ENCODE results near the gene IL17RA.

The IL17RA gene

DNA sequence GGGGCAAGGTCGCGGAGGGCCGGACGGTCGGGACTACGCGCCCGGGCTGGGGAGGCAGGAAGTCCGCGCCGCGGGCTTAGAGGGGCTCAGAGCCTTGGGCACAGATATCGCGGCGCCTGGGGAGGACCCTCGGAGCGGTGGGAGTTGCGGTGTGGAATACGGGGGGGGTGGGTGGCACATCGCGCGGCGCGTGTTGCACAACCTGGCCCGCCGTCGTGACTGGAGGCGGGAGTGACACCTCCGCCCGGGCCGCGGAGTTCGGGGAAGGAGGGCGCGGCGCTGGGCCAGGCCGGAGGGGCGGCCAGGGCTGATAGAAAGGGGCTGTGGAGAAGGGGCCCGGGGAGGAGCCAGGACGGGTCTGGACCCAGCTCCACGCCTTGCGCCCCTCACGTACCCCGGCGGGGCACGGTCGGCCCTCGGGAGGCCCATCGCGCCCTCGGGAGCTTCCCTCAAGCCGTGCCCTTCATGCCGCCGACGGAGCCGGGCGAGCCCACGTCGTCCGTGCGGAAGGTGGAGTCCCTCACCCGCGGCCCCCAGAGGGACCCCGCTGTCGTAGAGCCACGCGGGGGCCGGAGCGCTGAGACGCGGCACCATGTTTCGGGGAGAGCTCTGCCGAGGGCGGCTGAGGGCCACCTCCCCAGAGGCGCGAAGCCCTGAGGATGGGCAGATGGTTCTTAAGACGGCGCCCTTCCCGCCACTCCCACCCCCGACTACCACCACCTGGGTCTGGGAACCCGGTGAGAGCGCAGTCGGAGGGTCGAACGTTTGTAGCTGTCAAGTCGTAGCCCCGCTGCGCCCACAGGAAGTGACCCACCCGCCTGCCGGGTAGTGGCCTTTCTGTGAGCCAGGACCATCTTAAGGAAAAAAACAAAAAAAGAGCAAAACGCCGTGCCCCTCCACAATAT, 729 bp downstream of the IL17RA start:
- no peak for DNase-seq

DNA sequence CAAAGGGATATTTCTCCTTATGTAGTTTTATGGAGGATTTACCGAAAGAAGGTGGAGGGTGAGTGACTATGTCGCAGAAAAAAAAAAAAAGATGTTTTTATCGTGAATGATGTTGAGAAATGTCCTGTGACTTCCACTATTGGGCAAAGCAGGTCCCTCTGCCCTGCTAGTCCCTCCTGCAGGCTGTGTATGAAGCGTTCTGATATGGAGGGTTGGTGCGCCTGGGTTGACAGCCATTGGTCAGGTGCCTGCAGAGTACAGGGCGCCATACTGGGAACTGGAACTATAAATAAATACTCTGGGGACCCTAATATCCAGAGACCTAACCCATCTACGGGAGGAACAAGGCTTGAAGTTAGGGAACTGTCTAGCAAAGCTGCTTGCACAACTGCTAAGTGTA, 1.5 kb downstream of the IL17RA start:
- DNase-seq, result no peak

DNA sequence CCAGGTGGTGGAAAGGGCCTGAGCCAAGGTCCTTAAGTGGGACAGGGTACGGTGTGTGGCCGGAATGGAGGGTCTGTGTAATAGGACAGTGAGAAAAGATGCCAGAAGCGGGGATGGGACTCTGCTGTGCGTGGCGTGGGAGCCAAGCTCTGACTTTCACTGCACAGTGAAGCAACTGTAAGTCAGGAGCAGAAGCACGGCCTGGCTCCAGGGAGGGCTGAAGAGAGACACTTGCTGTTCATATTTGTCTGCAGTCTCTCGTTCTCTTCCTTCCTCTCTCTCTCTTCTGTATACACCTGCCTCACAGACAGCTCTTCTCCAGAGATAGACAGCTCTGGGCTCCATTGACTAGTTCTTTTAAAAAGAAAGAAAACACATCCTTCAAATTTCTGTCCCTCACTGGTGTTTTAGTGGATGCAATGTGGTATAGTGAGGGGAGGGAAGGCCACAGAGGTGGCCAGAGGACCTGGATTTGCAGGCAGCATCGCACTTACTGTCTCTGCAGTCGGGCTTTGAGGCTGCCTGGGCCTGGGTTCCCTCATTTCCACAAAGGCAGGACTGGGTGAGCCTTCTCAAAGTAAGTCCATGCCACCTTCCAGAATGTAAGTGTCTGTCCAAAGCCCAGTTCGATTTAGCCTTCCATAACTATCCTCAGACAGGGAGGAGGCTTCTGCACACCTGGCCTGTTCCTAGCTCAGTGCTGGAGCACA, 2.1 kb downstream of the IL17RA start:
- no peak for DNase-seq

DNA sequence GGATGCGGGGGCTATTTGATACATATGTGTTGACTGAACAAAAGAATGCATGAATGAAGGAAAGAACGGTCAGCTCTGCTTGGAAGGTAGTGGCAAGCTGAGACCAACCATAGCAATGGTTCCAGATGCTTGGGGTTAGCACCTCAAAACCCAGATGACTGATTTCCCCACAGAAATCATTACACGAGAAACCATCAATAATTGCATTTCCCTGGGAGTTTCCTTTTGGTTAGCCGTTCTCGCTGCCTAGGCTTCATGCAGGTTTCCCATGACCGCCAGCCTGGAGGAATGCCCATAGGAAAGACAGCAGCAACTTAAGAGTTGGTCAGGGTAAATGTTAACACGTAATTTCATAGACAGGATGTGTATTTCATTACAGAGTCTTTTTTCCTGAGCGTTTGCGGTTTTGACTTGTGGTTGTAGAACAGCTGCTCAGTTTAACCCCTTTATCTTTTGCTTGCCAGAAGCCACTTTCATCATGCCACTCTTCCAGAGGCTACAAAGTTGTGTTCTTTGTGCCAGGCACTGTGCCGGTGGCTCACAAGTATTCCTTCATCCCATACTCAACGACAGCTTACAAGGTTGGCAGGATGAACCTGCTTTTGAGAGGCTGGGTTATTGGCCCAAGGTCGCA, 2.8 kb downstream of the IL17RA start:
- DNase-seq, result no peak

DNA sequence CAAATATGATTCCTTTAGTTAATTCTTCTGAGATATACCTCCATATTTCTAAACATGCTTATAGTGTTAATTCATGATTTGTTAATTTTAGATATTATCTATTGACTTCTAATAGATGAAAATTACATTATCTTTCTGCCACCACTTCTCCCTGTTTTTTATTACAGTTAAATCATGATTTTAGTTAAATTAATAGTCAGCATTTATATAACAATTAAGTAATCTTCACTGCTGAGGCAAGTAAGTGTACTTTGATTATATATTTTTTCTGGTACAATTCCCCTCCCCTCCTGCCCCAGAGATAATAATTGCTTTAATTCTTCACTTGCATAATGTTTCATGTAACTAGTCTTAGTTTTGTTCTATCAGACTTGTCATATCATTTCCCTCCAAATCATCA, 5.8 kb downstream of the IL17RA start:
- DNase-seq, result no peak

DNA sequence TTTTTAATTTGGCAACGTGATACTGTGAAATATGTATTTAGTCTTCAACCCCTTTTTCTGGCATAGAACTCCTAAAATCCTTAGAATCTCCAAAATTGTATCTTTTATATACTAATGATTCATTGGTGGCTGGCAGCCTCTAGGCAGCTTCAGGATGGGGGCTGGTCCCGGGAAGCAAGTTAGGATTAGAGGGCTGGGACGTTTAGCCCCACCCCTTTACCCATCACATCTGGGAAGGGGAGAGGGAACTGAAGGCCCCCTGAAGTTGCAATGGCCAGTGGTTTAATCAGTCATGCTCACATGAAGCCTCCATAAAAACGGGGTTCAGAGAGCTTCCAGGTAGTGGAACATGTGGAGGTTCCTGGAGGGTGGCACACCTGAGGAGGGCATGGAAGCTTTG, 7.1 kb downstream of the IL17RA start:
- no peak for DNase-seq

DNA sequence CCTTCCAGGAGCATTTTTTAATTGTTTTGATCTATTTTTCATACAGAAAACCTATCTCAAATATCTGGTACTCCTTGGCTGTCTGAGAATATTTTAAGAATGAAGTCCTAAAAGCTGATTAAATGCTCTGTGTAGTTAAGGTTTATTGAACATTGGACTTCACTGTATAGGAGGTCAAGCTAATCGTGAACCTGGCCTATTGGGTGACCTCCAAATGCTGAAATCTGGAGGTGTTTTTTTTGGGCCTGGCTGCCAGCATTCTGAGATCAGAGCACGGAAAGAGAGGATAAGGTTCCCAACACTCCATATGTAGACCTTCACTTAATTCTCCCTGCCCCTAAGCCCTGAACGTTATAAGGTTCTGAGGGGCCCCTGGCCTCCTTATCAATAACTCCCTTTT, 8.3 kb downstream of the IL17RA start:
- no peak for DNase-seq

DNA sequence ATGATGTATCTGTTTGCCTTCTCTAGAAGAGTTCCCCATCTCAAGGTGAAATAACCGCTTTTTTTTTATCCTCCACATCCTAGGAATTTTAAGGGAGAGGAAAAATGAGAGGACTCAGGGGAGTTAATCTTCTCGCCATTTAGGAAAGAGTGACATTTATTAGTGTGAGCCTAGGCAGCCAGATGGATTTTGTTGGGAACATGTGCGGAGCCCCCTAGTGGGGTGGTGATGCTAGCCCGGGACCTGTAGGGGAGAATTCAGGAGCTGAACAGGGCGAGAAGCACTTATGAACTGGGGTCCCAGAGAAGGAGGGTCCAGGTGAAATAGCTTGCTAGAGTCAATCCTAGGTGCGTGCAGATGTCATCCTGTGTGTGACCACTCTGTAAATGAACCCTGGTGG, 10.7 kb downstream of the IL17RA start:
- DNase-seq, result no peak

DNA sequence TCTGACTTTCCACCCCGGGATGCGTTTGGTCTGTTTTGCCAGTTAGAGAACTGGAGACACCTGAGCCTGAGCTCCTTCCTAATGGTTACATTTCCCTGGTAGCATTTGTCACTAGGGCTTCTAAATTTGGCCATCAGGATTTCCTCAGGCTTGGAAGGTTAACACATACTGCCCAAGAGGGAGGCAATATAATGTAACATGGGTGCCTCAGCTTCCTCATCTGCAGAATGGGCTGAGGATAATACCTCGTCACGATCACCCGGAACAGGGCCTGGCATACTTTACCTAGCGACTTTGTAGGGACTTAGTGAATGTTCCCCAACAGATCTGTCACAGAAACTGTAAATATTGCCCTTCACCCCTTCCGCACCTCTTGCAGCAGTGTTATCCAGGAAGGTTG, 11.3 kb downstream of the IL17RA start:
- no peak for DNase-seq

DNA sequence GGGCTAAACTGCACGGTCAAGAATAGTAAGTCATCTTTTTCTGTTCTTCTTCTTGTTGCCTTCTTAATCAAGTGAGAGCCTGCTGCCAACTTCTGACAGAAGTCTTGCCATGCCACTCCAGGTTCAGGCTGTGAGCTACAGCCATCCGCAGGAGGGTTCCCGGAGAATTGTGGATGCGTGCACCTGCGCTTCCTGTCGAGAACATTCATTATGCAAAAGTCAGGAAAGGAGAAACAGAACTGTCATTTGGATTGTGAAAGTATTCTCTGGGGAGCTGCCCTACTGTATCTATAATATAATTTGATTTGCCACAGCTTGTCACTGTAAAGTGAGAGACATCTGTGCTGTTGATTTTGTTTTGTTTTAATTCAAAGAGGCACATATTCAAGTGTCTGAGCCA, 12.3 kb downstream of the IL17RA start:
- DNase-seq, result no peak

DNA sequence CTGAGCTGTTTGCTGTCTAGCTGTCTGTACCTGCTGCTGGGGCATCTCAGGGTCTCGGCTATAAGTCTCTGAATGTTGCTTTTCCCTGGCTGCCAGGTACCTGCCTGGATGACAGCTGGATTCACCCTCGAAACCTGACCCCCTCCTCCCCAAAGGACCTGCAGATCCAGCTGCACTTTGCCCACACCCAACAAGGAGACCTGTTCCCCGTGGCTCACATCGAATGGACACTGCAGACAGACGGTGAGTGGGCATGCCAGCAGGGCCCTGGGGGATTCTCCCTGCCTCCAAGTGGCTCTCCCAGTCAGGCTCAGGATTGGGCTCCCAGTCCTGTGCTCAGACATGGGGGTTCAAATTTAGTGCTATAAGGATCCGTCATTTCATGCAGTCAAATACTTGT, 12.9 kb downstream of the IL17RA start:
- DNase-seq, result no peak

DNA sequence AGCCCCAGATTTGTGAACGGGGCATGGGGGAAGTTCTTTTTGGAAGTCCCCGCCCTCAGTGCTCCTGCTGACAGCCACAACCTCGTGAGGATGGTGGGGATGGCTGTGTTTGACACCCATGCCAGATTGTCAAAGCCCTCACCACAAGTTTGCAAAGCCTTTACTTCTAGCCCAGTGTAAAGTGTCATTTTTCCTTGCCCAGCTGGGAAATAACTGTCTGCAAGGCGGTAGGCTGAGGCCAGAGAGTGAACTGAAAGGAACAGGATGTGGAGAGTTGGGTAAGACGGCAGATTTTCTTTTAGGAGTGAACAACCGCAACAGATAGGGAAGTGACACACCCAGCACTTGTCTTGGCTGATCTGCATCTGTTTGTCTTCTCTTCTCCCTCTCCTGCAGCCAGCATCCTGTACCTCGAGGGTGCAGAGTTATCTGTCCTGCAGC, 13.6 kb downstream of the IL17RA start:
- no peak for DNase-seq

DNA sequence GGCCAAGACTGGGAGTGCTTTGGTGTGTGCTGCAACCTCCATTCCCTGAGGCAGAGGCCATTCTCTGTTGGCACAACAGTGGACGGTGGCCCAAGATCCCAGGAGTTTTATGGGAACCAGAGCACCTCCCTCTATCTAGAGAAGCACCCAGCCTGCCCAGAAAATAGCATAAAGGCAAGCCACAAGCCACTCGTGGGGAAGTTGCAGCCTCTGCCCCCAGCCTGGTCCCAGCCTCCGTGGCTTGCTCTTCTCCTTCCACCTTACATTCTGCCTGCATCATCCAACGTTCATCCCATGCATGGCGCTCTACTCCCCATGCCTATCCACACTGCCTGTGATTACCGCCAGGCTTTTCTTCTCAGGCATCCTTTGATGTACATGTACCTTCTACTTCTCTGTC, 15.8 kb downstream of the IL17RA start:
- DNase-seq, result no peak

DNA sequence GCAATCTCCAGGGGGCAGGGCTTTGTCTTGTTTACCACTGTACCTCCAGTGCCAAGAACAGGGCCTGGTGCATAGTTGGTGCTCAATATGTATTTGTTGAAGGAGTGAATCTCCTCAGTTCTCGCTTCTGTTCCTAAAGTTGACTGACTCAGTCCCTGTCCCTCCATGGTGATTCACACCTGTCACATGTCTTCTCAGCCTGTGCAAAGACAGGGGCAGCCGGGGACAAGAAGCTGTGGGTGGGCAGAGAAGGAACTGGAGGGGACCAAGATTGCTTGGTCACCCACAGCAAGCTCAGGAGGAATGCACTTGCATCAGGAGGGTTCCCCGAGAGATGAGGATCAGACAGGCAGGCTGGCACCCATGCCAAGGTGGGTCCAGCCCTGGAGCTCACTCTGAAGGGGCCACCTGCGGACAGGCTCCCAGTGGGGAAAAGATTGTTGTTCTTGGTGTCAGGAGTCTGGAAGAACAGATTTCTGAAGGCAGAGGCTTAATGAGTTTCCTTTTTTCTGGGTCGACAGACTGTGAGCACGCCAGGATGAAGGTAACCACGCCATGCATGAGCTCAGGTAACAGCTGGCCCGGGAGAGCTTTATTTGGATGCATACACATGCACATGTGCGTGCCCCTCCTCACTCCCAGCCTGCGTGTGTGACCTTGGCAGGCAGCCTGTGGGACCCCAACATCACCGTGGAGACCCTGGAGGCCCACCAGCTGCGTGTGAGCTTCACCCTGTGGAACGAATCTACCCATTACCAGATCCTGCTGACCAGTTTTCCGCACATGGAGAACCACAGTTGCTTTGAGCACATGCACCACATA, 16.9 kb downstream of the IL17RA start:
- no peak for DNase-seq

DNA sequence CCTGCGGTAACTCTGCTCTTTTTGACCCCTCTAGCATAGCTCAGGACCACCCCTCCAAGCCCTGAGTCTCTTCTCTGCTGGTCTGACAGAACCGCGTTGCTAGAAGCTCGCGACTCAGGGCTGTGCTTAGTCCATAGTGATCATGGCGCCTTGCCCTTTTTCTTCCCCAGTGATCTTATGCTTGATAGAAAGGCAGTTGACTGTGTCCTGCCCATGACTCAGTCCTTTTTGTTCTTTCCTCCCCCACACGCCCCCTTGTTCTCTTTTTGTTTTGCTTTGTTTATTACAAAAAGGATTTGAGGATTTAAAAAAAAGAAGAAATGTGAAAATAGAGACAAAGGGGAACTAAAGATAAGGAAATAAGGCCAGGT, 17.5 kb downstream of the IL17RA start:
- no peak for DNase-seq

DNA sequence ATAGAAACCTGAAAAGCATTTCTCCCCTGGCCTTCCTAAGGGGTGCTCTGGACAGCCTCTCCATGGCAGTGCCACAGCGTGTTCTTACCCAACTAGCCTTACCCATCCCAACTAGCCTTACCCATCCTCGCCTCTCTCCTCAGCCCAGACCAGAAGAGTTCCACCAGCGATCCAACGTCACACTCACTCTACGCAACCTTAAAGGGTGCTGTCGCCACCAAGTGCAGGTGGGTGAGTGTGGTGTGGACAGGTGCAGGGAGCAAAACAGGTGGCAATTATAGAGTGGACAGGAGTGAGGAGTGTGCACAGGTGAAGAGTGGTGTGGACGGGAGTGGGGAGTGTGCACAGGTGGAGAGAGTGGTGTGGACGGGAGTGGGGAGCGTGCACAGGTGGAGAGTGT, 18.6 kb downstream of the IL17RA start:
- DNase-seq, result no peak

DNA sequence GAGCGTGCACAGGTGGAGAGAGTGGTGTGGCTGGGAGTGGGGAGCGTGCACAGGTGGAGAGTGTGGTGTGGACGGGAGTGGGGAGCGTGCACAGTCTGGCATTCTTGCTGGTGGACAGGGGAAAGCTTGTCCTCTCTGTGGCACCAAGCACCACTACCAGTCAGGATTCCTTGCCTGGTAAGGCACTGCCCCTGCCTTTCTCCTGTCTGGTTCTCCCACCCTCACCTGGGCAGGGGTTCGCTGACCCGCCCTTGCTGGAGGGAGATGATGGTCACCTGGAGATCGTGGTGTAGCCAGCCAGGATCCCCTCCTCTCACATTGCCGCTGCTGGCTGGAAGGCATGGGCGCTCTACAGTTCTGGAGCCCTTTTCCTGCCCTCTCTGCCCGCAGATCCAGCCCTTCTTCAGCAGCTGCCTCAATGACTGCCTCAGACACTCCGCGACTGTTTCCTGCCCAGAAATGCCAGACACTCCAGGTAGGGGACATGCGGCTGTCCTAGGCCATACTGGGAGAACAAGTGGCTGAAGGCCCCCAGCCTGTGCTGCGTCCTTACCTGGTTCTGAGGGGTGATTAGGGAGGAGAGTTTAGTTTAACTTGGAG, 19.6 kb downstream of the IL17RA start:
- no peak for DNase-seq

DNA sequence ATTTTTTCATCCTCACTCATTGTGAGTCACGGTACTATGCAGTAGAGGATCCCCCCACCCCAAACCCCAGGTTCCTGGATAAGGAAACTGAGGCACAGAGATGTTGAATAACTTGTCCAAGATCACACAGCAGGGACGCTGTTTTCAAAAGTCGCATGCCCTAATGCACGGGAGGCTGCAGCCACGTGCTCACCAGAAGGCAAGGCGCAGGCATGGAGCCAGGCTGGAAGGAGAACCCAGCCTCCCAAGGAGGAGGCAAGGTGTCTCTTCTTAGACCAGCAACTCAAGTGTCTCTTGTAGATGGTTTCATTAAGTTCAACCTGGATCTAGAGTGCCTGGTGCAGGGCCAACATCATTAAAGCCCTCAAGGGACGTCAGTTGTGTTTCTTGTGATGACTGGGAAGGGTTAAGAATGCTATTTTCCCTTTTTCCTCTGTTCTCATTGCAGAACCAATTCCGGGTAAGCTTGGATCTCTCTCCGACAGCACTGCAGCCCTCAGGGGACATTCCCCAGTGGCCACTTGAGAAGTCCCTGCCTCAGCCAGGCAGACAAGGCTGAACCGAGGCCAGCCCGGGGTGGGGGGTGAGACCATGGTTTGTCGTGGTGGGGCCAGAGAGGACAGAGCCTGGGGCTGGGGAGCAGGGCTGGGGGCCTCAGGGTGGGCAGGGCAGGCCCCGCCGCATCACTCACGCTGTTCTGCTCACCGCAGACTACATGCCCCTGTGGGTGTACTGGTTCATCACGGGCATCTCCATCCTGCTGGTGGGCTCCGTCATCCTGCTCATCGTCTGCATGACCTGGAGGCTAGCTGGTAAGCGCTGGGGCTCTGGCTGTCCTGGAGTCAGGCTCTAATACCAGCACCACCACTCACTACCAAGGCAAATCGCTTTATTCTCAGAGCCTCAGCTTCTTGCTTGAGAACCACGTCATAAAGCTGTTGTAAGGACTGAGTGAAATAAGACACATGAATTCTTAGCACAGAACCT, 20.6 kb downstream of the IL17RA start:
- DNase-seq, result no peak

DNA sequence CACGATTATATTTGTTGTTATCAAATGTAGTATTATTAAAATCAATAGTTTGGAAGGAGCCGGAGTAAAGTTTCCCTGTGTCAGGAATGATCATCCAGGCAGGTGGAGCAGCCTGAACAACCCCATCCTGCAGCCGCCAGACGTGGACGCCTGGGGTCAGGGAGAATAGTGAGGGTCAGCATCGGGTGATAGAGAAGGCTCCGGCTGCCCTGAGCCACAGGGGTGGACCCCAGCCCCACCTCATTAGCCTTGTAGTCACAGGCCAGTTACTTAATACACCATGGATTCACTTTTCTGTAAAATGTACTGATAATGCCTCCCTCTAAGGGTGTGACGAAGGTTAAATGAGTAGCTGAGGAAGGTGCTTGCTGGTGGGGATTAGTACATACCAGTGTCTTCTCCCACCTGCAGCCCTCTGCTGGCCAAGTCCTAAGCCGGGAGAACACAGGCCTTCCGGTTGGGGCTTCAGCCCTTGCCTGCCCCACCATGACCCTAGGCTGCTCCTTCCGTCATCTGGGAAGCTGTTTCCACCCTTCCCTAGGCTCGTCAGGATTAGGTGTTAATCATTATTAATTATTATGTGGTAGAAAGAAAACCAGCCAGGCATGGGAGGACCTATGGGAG, 21.5 kb downstream of the IL17RA start:
- no peak for DNase-seq

DNA sequence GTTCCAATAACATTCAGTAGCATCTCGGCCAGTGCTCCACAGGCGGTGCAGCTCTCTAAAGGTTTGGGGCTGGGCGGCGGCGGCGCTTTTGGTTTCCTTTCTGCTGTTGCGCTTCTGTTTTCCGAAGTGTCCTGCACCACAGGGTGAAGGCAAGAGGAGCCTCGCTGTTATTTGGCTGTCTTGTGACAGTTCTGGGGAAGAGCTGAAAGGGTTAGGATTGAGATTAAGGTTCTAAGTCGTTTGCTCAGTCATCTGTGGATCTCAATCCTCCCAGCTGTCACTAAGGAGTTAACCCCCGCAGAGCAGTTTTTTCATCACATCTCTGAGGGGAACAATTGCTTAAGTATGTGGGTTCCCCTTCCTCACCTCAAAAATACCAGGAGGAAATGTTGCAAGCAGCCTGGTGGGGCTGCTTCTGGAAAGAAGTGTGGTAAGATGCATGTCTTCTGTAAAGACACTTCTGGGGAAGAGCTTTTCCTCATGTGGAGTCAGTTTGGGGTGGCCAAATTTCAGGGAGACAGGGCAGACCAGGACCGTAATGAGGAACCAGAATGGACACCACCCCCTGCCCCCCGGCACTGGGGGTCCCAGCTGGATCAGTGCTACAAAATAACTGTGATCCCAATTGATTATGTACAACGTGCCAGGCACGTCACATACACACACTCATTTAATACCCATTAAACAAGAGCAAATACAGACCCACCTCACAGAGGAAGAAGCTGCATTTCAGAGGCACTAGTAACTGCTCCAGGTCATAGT, 22.2 kb downstream of the IL17RA start:
- DNase-seq, result no peak
